GM12892 (cell line): ENCODE data around the gene STH.

Experiments
- POLR2A ChIP-seq: IDR thresholded peaks from 2 replicates; pipeline ENCODE4 v1.6.1; 2011; ENCODE audit warnings: low read depth, low read length, control low read depth
- TAF1 ChIP-seq: IDR thresholded peaks from 2 replicates; pipeline ENCODE4 v1.6.1; 2011; ENCODE audit warnings: low read depth, mild to moderate bottlenecking, control low read depth, low read length, borderline replicate concordance

DNA sequence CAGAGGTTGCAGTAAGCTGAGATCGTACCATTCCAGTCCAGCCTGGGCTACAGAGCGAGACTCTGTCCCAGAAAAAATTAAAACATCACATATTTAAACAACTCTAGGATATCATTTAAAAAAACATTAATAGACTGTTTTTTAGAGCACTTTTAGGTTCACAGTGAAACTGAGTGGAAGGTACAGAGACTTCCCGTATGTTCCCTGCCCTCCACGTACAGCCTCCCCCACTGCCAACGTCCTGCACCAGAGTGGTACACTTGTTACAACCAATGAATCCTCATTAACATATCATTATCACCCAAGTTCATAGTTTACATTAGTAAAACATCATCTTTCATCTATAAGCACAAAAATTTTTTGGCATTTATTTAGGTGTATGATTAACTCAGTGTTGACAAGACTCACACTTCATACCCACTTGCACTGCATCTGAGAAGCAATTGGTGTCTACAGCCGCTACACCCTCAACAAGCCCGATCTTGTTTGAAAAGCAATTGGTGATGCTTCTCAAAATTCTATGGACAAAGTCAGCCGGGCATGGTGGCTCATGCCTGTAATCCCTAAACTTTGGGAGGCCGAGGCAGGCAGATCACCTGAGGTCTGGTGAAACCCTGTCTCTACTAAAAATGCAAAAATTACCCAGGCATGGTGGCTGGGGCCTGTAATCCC, 39.9 kb upstream of the STH start:
- no peak for TF ChIP-seq TAF1
- TF ChIP-seq POLR2A, result no peak
